GM21737 (cell line): ENCODE results near the gene EFNB2.
A peak's percentile ranks its signal among the peaks of the same experiment; 100 is the strongest.

Experiments
- ATAC-seq: cut with Tn5 transposase; IDR thresholded peaks from one replicate; pipeline ENCODE4 v1.9.1; 2021; ENCODE audit warnings: mild to moderate bottlenecking, moderate library complexity; ENCODE audit not compliant: unreplicated experiment

EFNB2 gene

GRCh38 chr13:106526738-106527444 lies 8.6 kb downstream of the EFNB2 start:
- no peak for ATAC-seq

- ATAC-seq, result no peak
Measured at GRCh38 chr13:106525865-106526264, 9.6 kb downstream of the EFNB2 start.

- no peak for ATAC-seq
Measured at GRCh38 chr13:106524108-106524507, 11.4 kb downstream of the EFNB2 start.

GRCh38 chr13:106523576-106523975 lies 11.9 kb downstream of the EFNB2 start:
- no peak for ATAC-seq

- ATAC-seq, result no peak
Measured at GRCh38 chr13:106522898-106523525, 12.4 kb downstream of the EFNB2 start.

- ATAC-seq, result no peak
Measured at GRCh38 chr13:106522112-106522705, 13.3 kb downstream of the EFNB2 start.

GRCh38 chr13:106521095-106521799 lies 14.2 kb downstream of the EFNB2 start:
- no peak for ATAC-seq

GRCh38 chr13:106520251-106521054 lies 15.0 kb downstream of the EFNB2 start:
- ATAC-seq, result no peak

- no peak for ATAC-seq
Measured at GRCh38 chr13:106518512-106518911, 16.9 kb downstream of the EFNB2 start.

GRCh38 chr13:106517109-106517847 lies 18.2 kb downstream of the EFNB2 start:
- no peak for ATAC-seq

- ATAC-seq, result no peak
Measured at GRCh38 chr13:106515635-106516254, 19.7 kb downstream of the EFNB2 start.

- no peak for ATAC-seq
Measured at GRCh38 chr13:106514928-106515634, 20.4 kb downstream of the EFNB2 start.

- no peak for ATAC-seq
Measured at GRCh38 chr13:106513025-106513983, 22.2 kb downstream of the EFNB2 start.

- peak; percentile 79 for ATAC-seq
Measured at GRCh38 chr13:106507560-106508274, 27.7 kb downstream of the EFNB2 start.

GRCh38 chr13:106506286-106506685 lies 29.2 kb downstream of the EFNB2 start:
- ATAC-seq, result no peak

GRCh38 chr13:106505732-106506131 lies 29.7 kb downstream of the EFNB2 start:
- no peak for ATAC-seq

GRCh38 chr13:106505295-106505694 lies 30.2 kb downstream of the EFNB2 start:
- ATAC-seq, result no peak
